Panc1 (cell line): ENCODE measurements around the gene GGPS1. TPM values are rescaled to one million over a fixed set of nuclear protein-coding genes. Genes with fewer than 3 reads are reported as not detected.

ENCODE experiments used
- ATAC-seq: fragments of 200-7000 bp; cut with Tn5 transposase; 2 replicates; pipeline ENCODE4 v1.9.1; 2020; ENCODE audit warnings: mild to moderate bottlenecking, moderate library complexity
- BruUV-seq: library from RNA; stranded (reverse); fragments of 400-500 nt; replicated peaks from 2 replicates; lab custom pipeline; 2021; lab: Mats Ljungman, UMichigan
- CTCF ChIA-PET: fragments of 300-600 bp; sonication (Branson Sonifier 250); formaldehyde crosslinking; loops from one replicate; lab custom pipeline; 2022; ENCODE audit warnings: antibody characterized with exemption; lab: Charles Lee
- POLR2A ChIA-PET: fragments of 300-600 bp; sonication (Branson Sonifier 250); formaldehyde crosslinking; loops from one replicate; lab custom pipeline; 2022; ENCODE audit warnings: antibody characterized with exemption; lab: Charles Lee
- DNase-seq: peaks from one replicate; pipeline ENCODE4 v3.0.0-alpha.2; 2010; ENCODE audit warnings: low read depth, low spot score
- H3K27ac ChIP-seq: 2 replicates; pipeline ENCODE4 v1.5.1; 2011; ENCODE audit warnings: mild to moderate bottlenecking, low read length, inconsistent platforms
- H3K27me3 ChIP-seq: fragments of 200-500 bp; sonication (Bioruptor generic); 2 replicates; pipeline ENCODE4 v1.6.0; 2014; ENCODE audit warnings: low read length, inconsistent platforms; ENCODE audit not compliant: control insufficient read depth, insufficient read depth
- H3K36me3 ChIP-seq: fragments of 200-500 bp; sonication (Bioruptor generic); 2 replicates; pipeline ENCODE4 v1.5.1; 2014; ENCODE audit warnings: inconsistent platforms, mild to moderate bottlenecking, low read length, moderate library complexity; ENCODE audit not compliant: control insufficient read depth, insufficient read depth
- H3K4me1 ChIP-seq: 2 replicates; pipeline ENCODE4 v1.5.1; 2011; ENCODE audit warnings: inconsistent platforms, mild to moderate bottlenecking, low read length, moderate library complexity; ENCODE audit not compliant: control insufficient read depth, insufficient read depth
- H3K4me3 ChIP-seq, 2 experiments: 2 replicates each; pipeline ENCODE4 v1.5.1; 2011 to 2012; ENCODE audit warnings: low read depth in 2 of 2, low read length in 2 of 2, mild to moderate bottlenecking in 2 of 2, inconsistent platforms in 1 of 2, moderate library complexity in 1 of 2
- H3K9me3 ChIP-seq: fragments of 200-500 bp; sonication (Bioruptor generic); 2 replicates; pipeline ENCODE4 v1.5.1; 2014; ENCODE audit warnings: low read depth, mild to moderate bottlenecking, inconsistent platforms, low read length, moderate library complexity; ENCODE audit not compliant: control insufficient read depth, insufficient read depth
- POLR2AphosphoS5 ChIP-seq: IDR thresholded peaks from 2 replicates; pipeline ENCODE4 v1.6.1; 2012; ENCODE audit warnings: mild to moderate bottlenecking, low read depth, low read length, moderate library complexity
- SIN3A ChIP-seq: IDR thresholded peaks from 2 replicates; pipeline ENCODE4 v1.6.1; 2012; ENCODE audit warnings: low read depth, mild to moderate bottlenecking, low read length, moderate library complexity, borderline replicate concordance; ENCODE audit not compliant: insufficient read depth
- TCF7L2 ChIP-seq: IDR thresholded peaks from 2 replicates; pipeline ENCODE4 v1.6.1; 2011; ENCODE audit warnings: mild to moderate bottlenecking, low read depth, low read length, inconsistent platforms
- in situ Hi-C: cut with HindIII; loops from 2 replicates; pipeline ENCODE4 v1.10.0; 2016; ENCODE audit warnings: low sequenced_read_pairs, low pct_unique_long_range_greater_than_20kb
- intact Hi-C: fragments of 100-400 bp; cut with micrococcal nuclease; formaldehyde crosslinking; loops from one replicate; pipeline ENCODE4 v1.10.0; 2022; ENCODE audit not compliant: unreplicated experiment
- total RNA-seq: library from RNA; stranded (reverse); gene quantifications from one replicate; pipeline ENCODE4 v1.2.1, GENCODE V29; 2021; ENCODE audit not compliant: unreplicated experiment
- TF ChIP-seq, protein P1 (sequence below): fragments of 450-650 bp; IDR thresholded peaks from 2 replicates; pipeline ENCODE4 v1.5.1; 2017; ENCODE audit warnings: mild to moderate bottlenecking
- TF ChIP-seq, protein P2 (sequence below), 2 experiments: IDR thresholded peaks; 2 replicates each; pipeline ENCODE4 v1.6.1; 2011 to 2012; ENCODE audit warnings: low read depth in 2 of 2, control low read depth in 1 of 2, low read length in 1 of 2, mild to moderate bottlenecking in 1 of 2, moderate library complexity in 1 of 2; ENCODE audit not compliant: insufficient read depth in 1 of 2

GGPS1 gene
- total RNA-seq, 1 experiment from 2014 or later, result 60.6 TPM

DNA sequence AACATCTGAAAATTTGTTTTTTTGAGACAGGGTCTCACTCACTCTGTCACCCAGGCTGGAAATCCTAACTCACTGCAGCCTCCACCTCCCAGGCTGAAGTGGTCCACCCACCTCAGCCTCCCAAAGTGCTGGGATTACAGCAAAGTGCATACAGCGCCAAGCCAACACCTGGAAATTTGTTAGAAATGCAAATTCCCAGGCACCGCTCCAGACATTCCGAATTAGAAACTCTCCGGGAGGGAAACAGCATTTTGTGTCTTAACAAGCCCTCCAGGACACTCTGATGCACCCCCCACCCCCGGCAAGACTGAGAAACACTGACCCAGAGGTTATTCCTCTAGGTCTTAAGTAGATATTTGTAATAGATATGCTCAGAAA, 49.5 kb upstream of the GGPS1 start:
- in situ Hi-C loops, result no loop called here
- Histone ChIP-seq H3K4me1 (peaks cover 24% of the 10 kb centered on the region), H3K27ac (no peak overlapping the region), H3K36me3 (no peaks in the 10 kb centered on the region), H3K27me3 (no peaks in the 10 kb centered on the region), H3K4me3 (no peak overlapping the region), H3K9me3 (no peaks in the 10 kb centered on the region)
- TF ChIP-seq, protein P1, sequence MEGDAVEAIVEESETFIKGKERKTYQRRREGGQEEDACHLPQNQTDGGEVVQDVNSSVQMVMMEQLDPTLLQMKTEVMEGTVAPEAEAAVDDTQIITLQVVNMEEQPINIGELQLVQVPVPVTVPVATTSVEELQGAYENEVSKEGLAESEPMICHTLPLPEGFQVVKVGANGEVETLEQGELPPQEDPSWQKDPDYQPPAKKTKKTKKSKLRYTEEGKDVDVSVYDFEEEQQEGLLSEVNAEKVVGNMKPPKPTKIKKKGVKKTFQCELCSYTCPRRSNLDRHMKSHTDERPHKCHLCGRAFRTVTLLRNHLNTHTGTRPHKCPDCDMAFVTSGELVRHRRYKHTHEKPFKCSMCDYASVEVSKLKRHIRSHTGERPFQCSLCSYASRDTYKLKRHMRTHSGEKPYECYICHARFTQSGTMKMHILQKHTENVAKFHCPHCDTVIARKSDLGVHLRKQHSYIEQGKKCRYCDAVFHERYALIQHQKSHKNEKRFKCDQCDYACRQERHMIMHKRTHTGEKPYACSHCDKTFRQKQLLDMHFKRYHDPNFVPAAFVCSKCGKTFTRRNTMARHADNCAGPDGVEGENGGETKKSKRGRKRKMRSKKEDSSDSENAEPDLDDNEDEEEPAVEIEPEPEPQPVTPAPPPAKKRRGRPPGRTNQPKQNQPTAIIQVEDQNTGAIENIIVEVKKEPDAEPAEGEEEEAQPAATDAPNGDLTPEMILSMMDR, result no peak
- TF ChIP-seq POLR2AphosphoS5, result no peak
- TF ChIP-seq SIN3A, result no peak
- no peak for TF ChIP-seq TCF7L2
- BruUV-seq, result no TSS peak
- ChIA-PET CTCF (no interaction called here), POLR2A (no interaction called here)
- intact Hi-C loops, result no loop called here
- no peak for ATAC-seq
- no peak for DNase-seq

DNA sequence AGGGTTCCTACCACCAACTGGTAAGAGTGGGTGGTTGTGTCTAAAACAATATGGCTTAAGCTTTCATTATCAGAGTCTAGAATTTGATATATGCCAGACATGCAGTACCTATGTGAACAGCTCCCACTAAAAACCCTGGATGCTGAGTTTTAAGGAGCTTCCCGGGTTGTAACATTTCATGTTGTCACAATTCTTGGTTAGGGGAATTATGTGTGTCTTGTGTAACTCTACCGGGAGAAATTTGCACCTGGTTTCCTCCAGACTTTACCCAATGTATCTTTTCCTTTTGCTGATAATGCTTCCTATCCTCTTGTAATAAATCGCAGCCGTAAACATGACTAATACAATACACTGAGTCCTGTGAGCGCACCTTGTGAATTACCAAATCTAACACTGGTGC, 48.7 kb upstream of the GGPS1 start:
- DNase-seq (no peak), ATAC-seq (no peak)
- H3K27ac ChIP-seq, result no peak overlapping the region
- TF ChIP-seq TCF7L2, result no peak
- TF ChIP-seq, protein P1, result no peak
- TF ChIP-seq, protein P2, sequence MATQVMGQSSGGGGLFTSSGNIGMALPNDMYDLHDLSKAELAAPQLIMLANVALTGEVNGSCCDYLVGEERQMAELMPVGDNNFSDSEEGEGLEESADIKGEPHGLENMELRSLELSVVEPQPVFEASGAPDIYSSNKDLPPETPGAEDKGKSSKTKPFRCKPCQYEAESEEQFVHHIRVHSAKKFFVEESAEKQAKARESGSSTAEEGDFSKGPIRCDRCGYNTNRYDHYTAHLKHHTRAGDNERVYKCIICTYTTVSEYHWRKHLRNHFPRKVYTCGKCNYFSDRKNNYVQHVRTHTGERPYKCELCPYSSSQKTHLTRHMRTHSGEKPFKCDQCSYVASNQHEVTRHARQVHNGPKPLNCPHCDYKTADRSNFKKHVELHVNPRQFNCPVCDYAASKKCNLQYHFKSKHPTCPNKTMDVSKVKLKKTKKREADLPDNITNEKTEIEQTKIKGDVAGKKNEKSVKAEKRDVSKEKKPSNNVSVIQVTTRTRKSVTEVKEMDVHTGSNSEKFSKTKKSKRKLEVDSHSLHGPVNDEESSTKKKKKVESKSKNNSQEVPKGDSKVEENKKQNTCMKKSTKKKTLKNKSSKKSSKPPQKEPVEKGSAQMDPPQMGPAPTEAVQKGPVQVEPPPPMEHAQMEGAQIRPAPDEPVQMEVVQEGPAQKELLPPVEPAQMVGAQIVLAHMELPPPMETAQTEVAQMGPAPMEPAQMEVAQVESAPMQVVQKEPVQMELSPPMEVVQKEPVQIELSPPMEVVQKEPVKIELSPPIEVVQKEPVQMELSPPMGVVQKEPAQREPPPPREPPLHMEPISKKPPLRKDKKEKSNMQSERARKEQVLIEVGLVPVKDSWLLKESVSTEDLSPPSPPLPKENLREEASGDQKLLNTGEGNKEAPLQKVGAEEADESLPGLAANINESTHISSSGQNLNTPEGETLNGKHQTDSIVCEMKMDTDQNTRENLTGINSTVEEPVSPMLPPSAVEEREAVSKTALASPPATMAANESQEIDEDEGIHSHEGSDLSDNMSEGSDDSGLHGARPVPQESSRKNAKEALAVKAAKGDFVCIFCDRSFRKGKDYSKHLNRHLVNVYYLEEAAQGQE (IDR thresholded peaks at IDR 0.05; ENCODE audit: insufficient read depth in 1 of 2, low read depth in 2 of 2, low read length in 1 of 2), result no peak
- TF ChIP-seq SIN3A, result no peak
- TF ChIP-seq POLR2AphosphoS5, result no peak
- no peaks in the 10 kb centered on the region for H3K36me3 ChIP-seq
- POLR2A ChIA-PET, result interaction anchor here (0.6 kb wide), 1 partner anchor 46 kb away, joined by 7 read pairs; no protein-coding TSS in a partner anchor
- CTCF ChIA-PET, result no interaction called here
- peaks cover 24% of the 10 kb centered on the region for H3K4me1 ChIP-seq
- no peaks in the 10 kb centered on the region for H3K27me3 ChIP-seq
- intact Hi-C loops (no loop called here), in situ Hi-C loops (no loop called here)
- H3K9me3 ChIP-seq, result no peaks in the 10 kb centered on the region
- BruUV-seq, result no TSS peak
- H3K4me3 ChIP-seq, result no peak overlapping the region
